Testis (tissue), 3 donors: ENCODE results near the gene GTPBP2. TPM values are rescaled to one million over a fixed set of nuclear protein-coding genes. Genes with fewer than 3 reads are reported as not detected.
"Not testable (repeated sequence)": the region's sequence is repeated elsewhere in the genome, so short reads cannot be mapped to it uniquely, and the experiment has no call there.

Source experiments
- DNase-seq: peaks from one replicate; pipeline ENCODE4 v3.0.0-alpha.2; 2019
- H3K27ac ChIP-seq, 2 donors: fragments of 200-600 bp; sonication (generic); one replicate each; pipeline ENCODE4 v1.5.1; 2019
- H3K27me3 ChIP-seq: fragments of 200-600 bp; sonication (generic); one replicate; pipeline ENCODE4 v1.5.1; 2019
- H3K36me3 ChIP-seq: fragments of 200-600 bp; sonication (generic); one replicate; pipeline ENCODE4 v1.5.1; 2017; ENCODE audit warnings: low read depth; ENCODE audit errors: missing control alignments
- H3K4me1 ChIP-seq: fragments of 200-600 bp; sonication (generic); one replicate; pipeline ENCODE4 v1.5.1; 2019
- H3K4me3 ChIP-seq, 2 donors: fragments of 200-600 bp; sonication (generic); one replicate each; pipeline ENCODE4 v1.5.1; 2017 to 2019
- H3K9me3 ChIP-seq: fragments of 200-600 bp; sonication (generic); one replicate; pipeline ENCODE4 v1.5.1; 2017
- CTCF ChIP-seq, 3 experiments: fragments of 450-650 bp in 2 of 3; fragments of 200-600 bp in 1 of 3; sonication (generic) in 1 of 3; IDR thresholded peaks; one replicate each; pipeline ENCODE4 v1.5.1; 2016 to 2019; ENCODE audit warnings: antibody characterized with exemption in 3 of 3, mild to moderate bottlenecking in 2 of 3, moderate library complexity in 1 of 3
- POLR2A ChIP-seq: fragments of 450-650 bp; IDR thresholded peaks from one replicate; pipeline ENCODE4 v1.6.1; 2017; ENCODE audit warnings: antibody characterized with exemption, mild to moderate bottlenecking, moderate library complexity
- WGBS, 2 donors: methylation state at CpG; one replicate each; pipeline ENCODE4 v1.1.5; 2018; 5-methylcytosine and 5-hydroxymethylcytosine counted together
- intact Hi-C: fragments of 100-400 bp; cut with DNase I; formaldehyde crosslinking; loops from one replicate; pipeline ENCODE4 v1.15.1; 2023; ENCODE audit warnings: low total_unique reads
- polyA plus RNA-seq: library from polyadenylated mRNA; stranded (reverse); fragments of 350-450 nt; fragmentation: Illumina TruSeq; extraction: RNeasy Lipid Tissue Mini Kit (QIAGEN cat#74804); gene quantifications from one replicate; pipeline ENCODE4 v1.2.3, GENCODE V29; 2014; ENCODE audit warnings: low read depth, low replicate concordance; ENCODE audit not compliant: insufficient read depth
- total RNA-seq, 2 donors: library from RNA; depleted of rRNA; stranded (reverse); fragments of >200 nt; gene quantifications; one replicate each; pipeline ENCODE4 v1.2.3, GENCODE V29; 2016

Gene GTPBP2
- total and polyA plus RNA-seq, 3 donors from 2014 or later: 59.0 to 64.7 (median 59.5) TPM

GRCh38 chr6:43658161-43658560 is 29.1 kb upstream of the GTPBP2 start:
- H3K27ac ChIP-seq: no peak overlapping the region
- no peaks in the 10 kb centered on the region for H3K9me3 ChIP-seq
- TF ChIP-seq POLR2A (no peak), CTCF (IDR thresholded peaks at IDR 0.05) (no peak)
- intact Hi-C loops: no loop called here
- H3K27me3 ChIP-seq: no peaks in the 10 kb centered on the region
- DNase-seq: no peak
- WGBS, 2 donors: 92 to 94% methylated on average over 9 of the region's 9 CpGs
- no peak overlapping the region for H3K4me3 ChIP-seq
- no peaks in the 10 kb centered on the region for H3K36me3 ChIP-seq
- no peaks in the 10 kb centered on the region for H3K4me1 ChIP-seq

GRCh38 chr6:43657221-43657802 is 28.2 kb upstream of the GTPBP2 start:
- 89 to 93% methylated on average over 3 of the region's 3 CpGs for WGBS, 2 donors
- intact Hi-C loops: no loop called here
- no peak overlapping the region for H3K27ac ChIP-seq

GRCh38 chr6:43652822-43653221 is 23.8 kb upstream of the GTPBP2 start:
- 89 to 96% methylated on average over 2 of the region's 2 CpGs for WGBS, 2 donors
- H3K27me3 ChIP-seq, DNase-seq, H3K36me3 ChIP-seq, H3K4me1 ChIP-seq, H3K9me3 ChIP-seq, intact Hi-C loops, H3K27ac ChIP-seq, H3K4me3 ChIP-seq: not testable (repeated sequence)

More at GRCh38 chr6:43657221-43657802, 28.2 kb upstream of the GTPBP2 start:
- no peaks in the 10 kb centered on the region for H3K27me3 ChIP-seq
- H3K36me3 ChIP-seq: no peaks in the 10 kb centered on the region
- no peak overlapping the region for H3K4me3 ChIP-seq
- H3K4me1 ChIP-seq: no peaks in the 10 kb centered on the region
- TF ChIP-seq CTCF (IDR thresholded peaks at IDR 0.05) (no peak), POLR2A (no peak)
- no peak for DNase-seq
- H3K9me3 ChIP-seq: no peaks in the 10 kb centered on the region

- Histone ChIP-seq H3K27me3 (no peaks in the 10 kb centered on the region), H3K27ac (no peak overlapping the region), H3K4me1 (no peaks in the 10 kb centered on the region), H3K4me3 (no peak overlapping the region), H3K9me3 (no peaks in the 10 kb centered on the region), H3K36me3 (no peaks in the 10 kb centered on the region)
- DNase-seq: no peak
- TF ChIP-seq CTCF (IDR thresholded peaks at IDR 0.05) (no peak), POLR2A (no peak)
- 95 to 98% methylated on average over 2 of the region's 2 CpGs for WGBS, 2 donors
- intact Hi-C loops: no loop called here
Observed at GRCh38 chr6:43648248-43648647, 19.2 kb upstream of the GTPBP2 start.

- 93 to 95% methylated on average over 3 of the region's 3 CpGs for WGBS, 2 donors
Observed at GRCh38 chr6:43647613-43648012, 18.5 kb upstream of the GTPBP2 start.

More at GRCh38 chr6:43647613-43648012, 18.5 kb upstream of the GTPBP2 start:
- H3K36me3 ChIP-seq: no peaks in the 10 kb centered on the region
- no peak overlapping the region for H3K4me3 ChIP-seq
- no peaks in the 10 kb centered on the region for H3K4me1 ChIP-seq
- H3K9me3 ChIP-seq: no peaks in the 10 kb centered on the region
- H3K27ac ChIP-seq: no peak overlapping the region
- H3K27me3 ChIP-seq: no peaks in the 10 kb centered on the region
- DNase-seq: no peak
- intact Hi-C loops: no loop called here
- TF ChIP-seq POLR2A: no peak
- no peak for TF ChIP-seq CTCF (IDR thresholded peaks at IDR 0.05)
